Cardiac septum (tissue), 1 donor: ENCODE results near the gene LIPH. TPM values are rescaled to one million over a fixed set of nuclear protein-coding genes. Genes with fewer than 3 reads are reported as not detected.
A peak's percentile ranks its signal among the peaks of the same experiment; 100 is the strongest.
"Not testable (repeated sequence)": the region's sequence is repeated elsewhere in the genome, so short reads cannot be mapped to it uniquely, and the experiment has no call there.

ENCODE experiments used
- DNase-seq: peaks from one replicate; pipeline ENCODE4 v3.0.0-alpha.2; 2020; ENCODE audit warnings: low spot score
- intact Hi-C: fragments of 100-400 bp; cut with DNase I; formaldehyde crosslinking; loops from one replicate; pipeline ENCODE4 v1.14.0; 2022
- total RNA-seq: library from RNA; stranded (reverse); fragmentation: NEBNext Ultra II Directional; extraction: Animal tissue kit (Norgen Biotek cat#: 25700); gene quantifications from one replicate; pipeline ENCODE4 v1.2.1, GENCODE V29; 2021
- donor health status: DM: no; HTN: no; CAD: no.

The LIPH gene
- total RNA-seq, 1 donor from 2014 or later = 0.51 TPM

GRCh38 chr3:185503521-185503920 lies 48.9 kb downstream of the LIPH start:
- intact Hi-C loops = no loop called here
- DNase-seq = no peak

GRCh38 chr3:185502987-185503386 lies 49.4 kb downstream of the LIPH start:
- intact Hi-C loops = no loop called here
- no peak for DNase-seq

- peak; percentile 97 for DNase-seq
- intact Hi-C loops = loop anchor here (2.0 to 5.0 kb wide), 3 partner anchors 59 to 136 kb away; partner anchors contain the start of genes MAP3K13 and SENP2
These were observed 53.6 kb downstream of the LIPH start, which contains the start of gene TMEM41A for GRCh38 chr3:185498503-185499396. TSS of gene TMEM41A (minus strand) at chr3:185499035. CDS start at chr3:185498961, 74 bp downstream.

- DNase-seq = no peak
- intact Hi-C loops = no loop called here
These were observed 62.1 kb downstream of the LIPH start for GRCh38 chr3:185490241-185490640.

GRCh38 chr3:185489462-185489861 lies 62.9 kb downstream of the LIPH start:
- no peak for DNase-seq
- intact Hi-C loops = no loop called here

DNA sequence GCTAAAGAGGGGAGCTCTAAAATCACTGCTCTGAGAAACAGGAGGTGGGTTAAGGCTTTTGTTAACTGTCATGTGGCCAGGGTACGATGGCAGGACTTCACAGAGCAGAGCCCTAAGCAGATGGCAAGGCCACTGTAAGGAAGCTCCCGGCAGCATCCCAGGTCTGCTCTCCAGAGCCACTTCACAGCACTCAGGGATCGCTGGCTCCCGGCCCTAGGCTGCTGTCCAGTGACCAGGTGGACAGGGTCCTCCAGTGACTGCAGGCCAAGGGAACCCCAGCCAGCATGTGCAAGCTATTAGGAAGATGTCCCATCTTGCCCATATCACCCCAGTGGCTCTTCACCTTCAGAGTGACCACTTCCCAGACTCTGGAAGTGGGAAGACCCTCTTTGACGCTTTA lies 63.9 kb downstream of the LIPH start:
- DNase-seq = no peak
- intact Hi-C loops = no loop called here

- intact Hi-C loops = no loop called here
These were observed 66.0 kb downstream of the LIPH start for GRCh38 chr3:185486394-185486793.

DNA sequence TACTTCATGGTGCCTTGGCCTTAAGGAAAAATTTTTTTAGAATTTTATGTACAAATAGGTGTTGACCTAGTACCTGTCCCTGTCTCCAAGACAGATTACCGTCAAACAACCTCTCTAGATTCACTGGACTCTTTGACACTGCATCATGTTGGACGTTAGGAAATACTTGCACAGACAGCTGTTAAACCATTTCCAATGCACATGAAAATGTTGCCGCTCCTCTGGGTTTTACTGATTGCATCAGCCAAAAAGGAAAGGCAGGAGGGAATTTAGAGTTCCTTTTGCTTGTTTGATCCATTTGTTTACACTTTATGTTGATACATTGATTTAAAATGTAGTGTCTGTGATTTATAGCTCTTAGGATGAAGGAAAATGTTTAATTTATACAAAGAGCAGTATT lies 68.1 kb downstream of the LIPH start:
- intact Hi-C loops = no loop called here
- DNase-seq = no peak

More at GRCh38 chr3:185486394-185486793, 66.0 kb downstream of the LIPH start:
- no peak for DNase-seq

GRCh38 chr3:185479373-185479945 lies 72.9 kb downstream of the LIPH start:
- DNase-seq = no peak
- intact Hi-C loops = no loop called here

DNA sequence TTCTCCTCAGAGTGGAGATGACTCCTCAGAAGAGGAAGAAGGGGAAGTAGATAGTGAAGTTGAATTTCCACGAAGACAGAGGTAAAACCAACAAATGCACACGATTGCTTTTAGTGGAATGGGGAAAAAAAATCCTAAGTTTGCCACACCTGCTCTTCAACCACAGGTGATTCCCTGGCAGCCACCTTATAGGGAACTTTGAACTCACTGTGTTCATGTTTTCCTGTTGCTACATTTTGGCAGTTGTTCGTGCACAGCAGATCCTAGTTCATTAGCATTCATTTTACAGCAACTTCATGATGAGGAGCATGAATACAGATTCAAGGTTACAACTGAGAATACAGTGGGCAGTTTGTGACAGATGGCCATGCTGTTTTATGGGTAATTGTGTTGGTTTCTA lies 75.1 kb downstream of the LIPH start:
- no peak for DNase-seq
- intact Hi-C loops = no loop called here

DNA sequence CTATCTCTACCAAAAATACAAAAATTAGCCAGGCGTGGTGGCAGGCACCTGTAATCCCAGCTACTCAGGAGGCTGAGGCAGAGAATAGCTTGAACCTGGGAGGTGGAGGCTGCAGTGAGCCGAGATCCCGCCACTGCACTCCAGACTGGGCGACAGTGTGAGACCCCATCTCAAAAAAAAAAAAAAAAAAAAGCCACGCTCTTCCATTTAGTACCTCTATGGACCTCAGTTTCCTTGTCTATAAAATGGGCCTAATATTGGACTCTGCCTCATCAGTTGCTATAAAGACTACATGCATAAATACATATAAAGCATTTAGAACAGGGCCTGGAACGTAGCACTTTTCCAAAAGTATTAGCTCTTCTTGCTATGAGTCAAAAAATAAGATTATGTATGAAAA lies 77.5 kb downstream of the LIPH start:
- DNase-seq, intact Hi-C loops: not testable (repeated sequence)

- intact Hi-C loops = no loop called here
These were observed 79.0 kb downstream of the LIPH start for GRCh38 chr3:185473290-185473815.

GRCh38 chr3:185470323-185470722 lies 82.1 kb downstream of the LIPH start:
- DNase-seq = no peak
- intact Hi-C loops = no loop called here

More at GRCh38 chr3:185473290-185473815, 79.0 kb downstream of the LIPH start:
- no peak for DNase-seq

DNA sequence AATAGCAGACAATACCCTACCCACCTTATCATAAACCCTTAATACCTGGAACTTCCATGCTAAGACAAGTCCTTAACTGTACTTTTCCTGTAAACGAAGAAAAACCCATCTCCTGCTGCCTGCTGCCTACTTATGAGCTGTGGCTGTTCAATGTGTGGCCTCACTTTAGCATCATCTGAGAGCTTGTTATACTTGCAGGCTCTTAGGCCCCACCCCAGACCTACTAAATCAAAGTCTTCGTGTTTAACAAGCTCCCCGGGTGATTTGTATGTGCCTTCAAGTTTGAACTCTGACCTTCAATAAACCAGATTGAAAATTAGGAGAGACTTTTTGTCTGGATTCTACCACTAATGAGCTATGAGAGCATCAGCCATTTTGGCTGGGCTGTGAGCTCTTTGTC lies 82.8 kb downstream of the LIPH start:
- no peak for DNase-seq
- intact Hi-C loops = no loop called here

DNA sequence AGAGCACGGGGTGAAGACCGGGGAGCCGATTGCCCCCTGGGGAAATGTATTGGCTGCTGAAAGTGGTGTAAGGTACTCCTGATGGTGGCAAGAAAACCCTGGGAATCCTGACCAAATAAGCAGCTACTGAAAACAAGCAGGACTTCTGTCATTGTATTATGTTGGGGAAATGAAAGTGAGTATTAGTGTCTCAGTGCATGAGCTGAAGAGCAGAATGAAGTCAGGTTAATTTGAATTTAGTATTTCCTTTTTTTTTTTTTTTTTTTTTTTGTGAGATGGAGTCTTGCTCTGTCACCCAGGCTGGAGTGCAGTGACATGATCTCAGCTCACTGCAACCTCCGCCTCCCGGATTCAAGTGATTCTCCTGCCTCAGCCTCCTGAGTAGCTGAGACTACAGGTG lies 86.3 kb downstream of the LIPH start:
- DNase-seq, intact Hi-C loops: not testable (repeated sequence)

DNA sequence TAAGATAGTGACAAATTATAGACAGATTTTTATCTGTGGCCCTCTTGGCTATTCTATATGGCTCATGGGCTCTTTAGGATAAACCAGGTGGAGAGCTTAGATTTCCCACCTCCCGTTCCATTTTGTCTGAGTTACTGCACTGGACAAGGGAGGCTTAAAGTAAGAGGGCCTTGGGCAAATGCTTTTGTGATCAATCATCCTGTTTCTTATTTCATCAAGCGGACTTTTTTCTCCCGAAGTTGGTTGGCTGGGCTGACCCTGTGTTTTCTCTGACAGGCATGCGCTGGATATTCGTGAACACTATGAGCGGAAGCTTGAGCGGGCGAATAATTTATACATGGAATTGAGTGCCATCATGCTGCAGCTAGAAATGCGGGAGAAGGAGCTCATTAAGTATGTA lies 86.9 kb downstream of the LIPH start:
- intact Hi-C loops = no loop called here
- no peak for DNase-seq

- DNase-seq = no peak
- intact Hi-C loops = no loop called here
These were observed 91.6 kb downstream of the LIPH start for GRCh38 chr3:185460719-185461350.

DNA sequence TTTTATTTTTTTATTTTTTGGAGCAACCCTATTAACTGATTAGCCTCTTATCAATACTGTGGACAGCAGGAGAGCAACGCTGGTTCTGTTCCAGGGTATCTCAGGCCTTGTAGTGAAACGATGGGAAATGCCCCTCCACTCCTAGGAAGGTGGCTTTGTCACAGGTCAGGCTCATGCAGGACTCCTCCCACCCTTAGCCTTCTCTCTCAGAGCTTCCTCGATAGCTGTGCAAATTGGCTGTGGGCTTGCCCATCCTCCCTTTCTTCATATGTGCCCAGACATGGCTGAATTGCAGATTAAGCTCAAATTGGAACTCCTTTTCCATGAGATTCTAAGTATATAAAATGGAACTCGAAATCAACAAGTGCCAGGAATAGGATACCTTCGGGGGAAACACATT lies 92.1 kb downstream of the LIPH start:
- intact Hi-C loops = no loop called here
- no peak for DNase-seq

- intact Hi-C loops = no loop called here
These were observed 95.0 kb downstream of the LIPH start for GRCh38 chr3:185457376-185457775.

More at GRCh38 chr3:185457376-185457775, 95.0 kb downstream of the LIPH start:
- no peak for DNase-seq
